ENCODE results near the gene KCNMA1.

Gene KCNMA1

DNA sequence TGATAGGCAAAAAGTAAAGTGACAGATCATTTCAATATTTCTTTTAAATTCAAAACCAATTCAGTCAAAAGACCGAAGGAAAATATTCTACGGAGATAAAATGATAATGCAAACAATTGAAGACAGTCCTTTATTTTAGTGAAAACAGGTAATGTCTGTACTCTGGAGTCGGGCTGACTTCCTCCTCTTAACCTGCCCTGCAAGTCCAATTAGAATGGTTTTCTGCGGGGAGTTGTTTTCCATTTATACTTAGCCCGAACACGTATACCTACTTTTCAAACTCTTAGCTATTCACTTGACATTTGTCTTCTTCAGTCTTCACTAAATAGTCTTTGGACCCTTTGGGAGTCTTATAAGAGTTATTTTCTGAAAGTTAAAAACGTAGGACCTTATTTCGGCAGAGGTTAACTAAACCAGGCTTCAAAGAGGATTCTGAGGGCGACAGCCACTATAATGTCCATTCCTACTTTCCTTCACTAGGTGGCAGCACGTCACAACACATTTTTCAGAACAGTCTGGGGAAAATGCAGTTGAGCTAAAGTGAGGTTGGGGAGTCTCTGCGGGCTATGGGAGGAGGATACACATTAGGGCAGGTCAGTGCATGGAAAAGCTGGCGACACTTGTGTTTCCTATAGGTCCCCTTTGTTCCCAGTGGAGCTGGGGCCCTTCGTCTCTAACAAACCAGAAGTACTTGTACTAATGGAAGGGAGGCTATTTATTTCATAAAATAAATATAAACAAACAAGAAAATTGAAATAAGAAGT lies 472.0 kb downstream of the KCNMA1 start:
- Histone ChIP-seq H3K4me3 (ENCODE audit: insufficient read depth in 1 of 2, low read depth in 1 of 2, low read length in 2 of 2) (no peak overlapping the region), H3K27ac (ENCODE audit: low read length, poor library complexity, severe bottlenecking) (no peak overlapping the region), H3K14ac (ENCODE audit: low read length in 2 of 2) (no peak overlapping the region), H2BK120ac (ENCODE audit: low read depth, low read length) (no peak overlapping the region), H2AFZ (ENCODE audit: low read depth, low read length) (no peak overlapping the region), H2AK5ac (ENCODE audit: low read length, severe bottlenecking) (no peak overlapping the region), H2BK5ac (ENCODE audit: low read depth, low read length, poor library complexity, severe bottlenecking) (no peak overlapping the region), H4K8ac (ENCODE audit: low read length) (no peak overlapping the region), H3K27me3 (ENCODE audit: control insufficient read depth in 1 of 2, insufficient read depth in 1 of 2, low read length in 2 of 2) (no peaks in the 10 kb centered on the region), H3K79me1 (replicated peaks; ENCODE audit: low read length, poor library complexity, severe bottlenecking) (no peaks in the 10 kb centered on the region), H3K4ac (ENCODE audit: low read depth in 1 of 2, low read length in 2 of 2) (no peak overlapping the region), H3K4me1 (ENCODE audit: control insufficient read depth, insufficient read depth, low read depth, low read length) (peaks cover 4% of the 10 kb centered on the region), H3K36me3 (ENCODE audit: control insufficient read depth in 1 of 2, insufficient read depth in 2 of 2, low read depth in 1 of 2, low read length in 2 of 2) (no peaks in the 10 kb centered on the region), H4K91ac (ENCODE audit: low read length) (no peak overlapping the region), H3K4me2 (ENCODE audit: low read length, poor library complexity, severe bottlenecking) (peak overlapping the region; percentile 42), H2BK15ac (ENCODE audit: low read depth, poor library complexity, severe bottlenecking) (no peak overlapping the region), H2BK12ac (ENCODE audit: low read length in 2 of 2) (no peak overlapping the region), H3K23ac (ENCODE audit: low read length in 2 of 2) (no peak overlapping the region), H3K9me3 (ENCODE audit: control insufficient read depth, low read length) (no peaks in the 10 kb centered on the region), H3K9ac (ENCODE audit: low read length) (no peak overlapping the region), H3K18ac (ENCODE audit: low read depth in 1 of 2, low read length in 2 of 2) (no peak overlapping the region)
- 11% methylated on average over 3 of the region's 13 CpGs for WGBS
- DNase-seq: peak; percentile 79

DNA sequence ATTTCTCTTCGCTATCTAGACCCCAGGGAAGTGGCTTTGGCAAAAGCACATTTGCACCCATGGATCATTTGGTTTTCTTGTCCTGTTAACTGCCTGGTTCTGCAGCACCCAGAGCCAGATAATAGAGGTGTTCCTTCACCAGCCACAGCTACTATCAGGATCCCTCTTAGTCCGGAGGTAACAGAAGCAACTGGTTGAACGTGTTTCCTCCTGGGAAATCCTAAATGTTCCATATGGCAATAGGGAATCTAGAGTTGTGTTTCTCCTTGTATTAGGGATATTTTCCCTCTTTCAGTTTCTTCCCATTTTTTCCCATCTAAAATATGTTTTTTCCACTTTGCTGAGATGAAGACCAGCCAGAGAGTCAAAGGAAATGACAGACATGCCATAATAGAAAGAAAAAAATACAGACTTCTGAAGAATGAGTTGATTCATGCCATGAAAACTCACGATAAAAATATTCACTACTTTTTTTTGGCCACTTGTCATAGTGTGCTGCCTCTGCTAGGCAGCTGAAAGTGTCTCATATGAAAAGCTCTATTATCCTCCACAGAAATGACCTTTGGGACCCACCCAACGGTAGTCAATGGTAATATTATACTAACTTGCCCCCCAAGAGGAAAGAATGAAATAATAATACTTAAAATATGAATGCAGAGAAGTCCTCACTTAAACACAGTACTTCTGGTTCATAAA lies 472.8 kb downstream of the KCNMA1 start:
- H2BK12ac ChIP-seq (ENCODE audit: low read length in 2 of 2): peak overlapping the region; percentile 4 to 97
- no peak overlapping the region for H2BK15ac ChIP-seq (ENCODE audit: low read depth, poor library complexity, severe bottlenecking)
- no peaks in the 10 kb centered on the region for H3K9me3 ChIP-seq (ENCODE audit: control insufficient read depth, low read length)
- no peak overlapping the region for H3K23ac ChIP-seq (ENCODE audit: low read length in 2 of 2)
- H4K8ac ChIP-seq (ENCODE audit: low read length): no peak overlapping the region
- H2AFZ ChIP-seq (ENCODE audit: low read depth, low read length): no peak overlapping the region
- no peak overlapping the region for H3K9ac ChIP-seq (ENCODE audit: low read length)
- H3K79me1 ChIP-seq (replicated peaks; ENCODE audit: low read length, poor library complexity, severe bottlenecking): no peaks in the 10 kb centered on the region
- H3K4ac ChIP-seq (ENCODE audit: low read depth in 1 of 2, low read length in 2 of 2): no peak overlapping the region
- peak overlapping the region; percentile 1 for H2BK120ac ChIP-seq (ENCODE audit: low read depth, low read length)
- H3K4me3 ChIP-seq (ENCODE audit: insufficient read depth in 1 of 2, low read depth in 1 of 2, low read length in 2 of 2): peak overlapping the region in 1 of 2 experiments; percentile 16
- peak overlapping the region; percentile 58 for H3K27ac ChIP-seq (ENCODE audit: low read length, poor library complexity, severe bottlenecking)
- H3K18ac ChIP-seq (ENCODE audit: low read depth in 1 of 2, low read length in 2 of 2): peak overlapping the region; percentile 34 to 46
- no peak overlapping the region for H2AK5ac ChIP-seq (ENCODE audit: low read length, severe bottlenecking)
- 39% methylated on average over 2 of the region's 5 CpGs for WGBS
- peaks cover 5% of the 10 kb centered on the region for H3K4me1 ChIP-seq (ENCODE audit: control insufficient read depth, insufficient read depth, low read depth, low read length)
- no peak overlapping the region for H4K91ac ChIP-seq (ENCODE audit: low read length)
- H3K4me2 ChIP-seq (ENCODE audit: low read length, poor library complexity, severe bottlenecking): no peak overlapping the region
- H3K27me3 ChIP-seq (ENCODE audit: control insufficient read depth in 1 of 2, insufficient read depth in 1 of 2, low read length in 2 of 2): no peaks in the 10 kb centered on the region
- no peak overlapping the region for H3K14ac ChIP-seq (ENCODE audit: low read length in 2 of 2)
- DNase-seq: peak; percentile 47
- no peaks in the 10 kb centered on the region for H3K36me3 ChIP-seq (ENCODE audit: control insufficient read depth in 1 of 2, insufficient read depth in 2 of 2, low read depth in 1 of 2, low read length in 2 of 2)
- H2BK5ac ChIP-seq (ENCODE audit: low read depth, low read length, poor library complexity, severe bottlenecking): no peak overlapping the region

DNA sequence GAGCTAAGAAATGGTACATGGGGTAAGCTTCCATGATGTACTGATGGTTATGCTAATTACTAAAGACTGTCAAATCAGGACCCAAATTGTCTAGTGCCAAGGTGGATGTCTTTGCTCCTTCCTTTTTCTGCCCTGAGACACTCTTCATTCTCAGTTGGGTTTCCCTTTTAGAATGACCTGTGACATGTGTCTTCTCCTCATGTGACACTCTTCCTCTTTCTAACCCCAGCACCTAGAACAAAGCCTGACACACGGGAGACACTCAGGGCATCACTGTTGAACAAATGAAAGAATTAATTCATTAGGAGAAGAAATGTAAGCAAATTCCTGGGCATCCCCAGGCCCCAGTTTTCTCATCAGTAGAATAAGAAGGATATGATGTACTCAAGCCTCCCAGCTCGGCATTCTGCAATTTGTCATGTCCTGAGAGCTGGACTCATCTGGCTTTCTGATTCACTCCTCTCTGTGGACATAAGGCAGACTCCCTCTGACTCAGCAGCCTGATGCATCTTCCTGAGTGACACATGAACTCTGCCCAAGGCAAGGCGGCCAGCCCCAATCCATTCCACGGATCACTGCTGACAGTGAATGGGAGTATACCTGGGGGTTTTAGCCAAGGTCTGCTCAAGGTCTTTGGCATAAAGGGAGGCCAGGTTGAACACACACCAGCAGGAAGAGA lies 473.8 kb downstream of the KCNMA1 start:
- peak overlapping the region; percentile 6 to 75 for H2BK12ac ChIP-seq (ENCODE audit: low read length in 2 of 2)

DNA sequence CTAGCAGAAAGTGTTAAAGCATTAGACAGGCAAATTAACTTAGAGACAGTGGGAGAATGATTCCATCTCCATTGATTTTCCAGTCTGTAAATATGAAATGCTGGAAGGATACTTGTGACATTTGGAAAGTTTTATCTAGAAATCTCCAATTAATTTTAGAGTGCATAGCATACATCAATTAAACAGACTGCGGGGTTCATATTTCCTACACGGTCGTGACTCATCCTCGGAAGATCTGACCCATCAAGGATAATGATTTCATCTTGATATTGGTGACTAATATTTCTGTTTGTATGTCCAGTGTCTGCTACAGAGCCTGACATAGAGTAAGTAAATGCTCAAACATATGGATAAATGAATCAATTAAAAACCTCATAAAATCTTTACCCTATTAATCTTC lies 474.9 kb downstream of the KCNMA1 start:
- no peak overlapping the region for H4K8ac ChIP-seq (ENCODE audit: low read length)
- no peak overlapping the region for H3K4me3 ChIP-seq (ENCODE audit: insufficient read depth in 1 of 2, low read depth in 1 of 2, low read length in 2 of 2)
- H2AK5ac ChIP-seq (ENCODE audit: low read length, severe bottlenecking): no peak overlapping the region
- peak; percentile 63 for DNase-seq
- no peak overlapping the region for H3K14ac ChIP-seq (ENCODE audit: low read length in 2 of 2)
- H2AFZ ChIP-seq (ENCODE audit: low read depth, low read length): no peak overlapping the region
- H3K79me1 ChIP-seq (replicated peaks; ENCODE audit: low read length, poor library complexity, severe bottlenecking): no peaks in the 10 kb centered on the region
- no peak overlapping the region for H4K91ac ChIP-seq (ENCODE audit: low read length)
- no peaks in the 10 kb centered on the region for H3K36me3 ChIP-seq (ENCODE audit: control insufficient read depth in 1 of 2, insufficient read depth in 2 of 2, low read depth in 1 of 2, low read length in 2 of 2)
- H3K4me1 ChIP-seq (ENCODE audit: control insufficient read depth, insufficient read depth, low read depth, low read length): peaks cover 6% of the 10 kb centered on the region
- no peak overlapping the region for H2BK12ac ChIP-seq (ENCODE audit: low read length in 2 of 2)
- H3K4ac ChIP-seq (ENCODE audit: low read depth in 1 of 2, low read length in 2 of 2): no peak overlapping the region
- H3K27ac ChIP-seq (ENCODE audit: low read length, poor library complexity, severe bottlenecking): no peak overlapping the region
- H3K4me2 ChIP-seq (ENCODE audit: low read length, poor library complexity, severe bottlenecking): no peak overlapping the region
- no peak overlapping the region for H3K18ac ChIP-seq (ENCODE audit: low read depth in 1 of 2, low read length in 2 of 2)
- no peak overlapping the region for H2BK15ac ChIP-seq (ENCODE audit: low read depth, poor library complexity, severe bottlenecking)
- no peak overlapping the region for H3K23ac ChIP-seq (ENCODE audit: low read length in 2 of 2)
- no peaks in the 10 kb centered on the region for H3K9me3 ChIP-seq (ENCODE audit: control insufficient read depth, low read length)
- 43% methylated on average over 4 of the region's 4 CpGs for WGBS
- H3K27me3 ChIP-seq (ENCODE audit: control insufficient read depth in 1 of 2, insufficient read depth in 1 of 2, low read length in 2 of 2): no peaks in the 10 kb centered on the region
- H3K9ac ChIP-seq (ENCODE audit: low read length): peak overlapping the region; percentile 64
- no peak overlapping the region for H2BK5ac ChIP-seq (ENCODE audit: low read depth, low read length, poor library complexity, severe bottlenecking)
- no peak overlapping the region for H2BK120ac ChIP-seq (ENCODE audit: low read depth, low read length)

More for the DNA sequence above, 473.8 kb downstream of the KCNMA1 start:
- Histone ChIP-seq H3K14ac (ENCODE audit: low read length in 2 of 2) (no peak overlapping the region), H3K36me3 (ENCODE audit: control insufficient read depth in 1 of 2, insufficient read depth in 2 of 2, low read depth in 1 of 2, low read length in 2 of 2) (no peaks in the 10 kb centered on the region), H3K9me3 (ENCODE audit: control insufficient read depth, low read length) (no peaks in the 10 kb centered on the region), H2BK15ac (ENCODE audit: low read depth, poor library complexity, severe bottlenecking) (no peak overlapping the region), H3K27ac (ENCODE audit: low read length, poor library complexity, severe bottlenecking) (peak overlapping the region; percentile 58), H2AK5ac (ENCODE audit: low read length, severe bottlenecking) (peak overlapping the region; percentile 80), H3K4ac (ENCODE audit: low read depth in 1 of 2, low read length in 2 of 2) (peak overlapping the region; percentile 1 to 42), H3K27me3 (ENCODE audit: control insufficient read depth in 1 of 2, insufficient read depth in 1 of 2, low read length in 2 of 2) (no peaks in the 10 kb centered on the region), H4K91ac (ENCODE audit: low read length) (peak overlapping the region; percentile 25), H2AFZ (ENCODE audit: low read depth, low read length) (no peak overlapping the region), H3K18ac (ENCODE audit: low read depth in 1 of 2, low read length in 2 of 2) (peak overlapping the region; percentile 64 to 69), H4K8ac (ENCODE audit: low read length) (peak overlapping the region; percentile 87), H3K4me3 (ENCODE audit: insufficient read depth in 1 of 2, low read depth in 1 of 2, low read length in 2 of 2) (no peak overlapping the region), H3K9ac (ENCODE audit: low read length) (peak overlapping the region; percentile 64), H3K4me2 (ENCODE audit: low read length, poor library complexity, severe bottlenecking) (peak overlapping the region; percentile 9), H2BK120ac (ENCODE audit: low read depth, low read length) (peak overlapping the region; percentile 37), H3K23ac (ENCODE audit: low read length in 2 of 2) (no peak overlapping the region), H2BK5ac (ENCODE audit: low read depth, low read length, poor library complexity, severe bottlenecking) (no peak overlapping the region), H3K79me1 (replicated peaks; ENCODE audit: low read length, poor library complexity, severe bottlenecking) (no peaks in the 10 kb centered on the region), H3K4me1 (ENCODE audit: control insufficient read depth, insufficient read depth, low read depth, low read length) (peaks cover 5% of the 10 kb centered on the region)
- WGBS: 4% methylated on average over 2 of the region's 4 CpGs
- peak; percentile 98 for DNase-seq

Measured in mesenchymal stem cell (in vitro differentiated cells and primary cell).